ENCODE measurements around the gene CCL24. TPM values are rescaled to one million over a fixed set of nuclear protein-coding genes. Genes with fewer than 3 reads are reported as not detected.

Gene CCL24
- total and polyA plus RNA-seq, 7 donors: 24.4 to 32.8 (median 25.2) TPM; not detected in 4

GRCh38 chr7:75804004-75804403, 9.6 kb downstream of the CCL24 start:
- Histone ChIP-seq H3K4me1 (no peaks in the 10 kb centered on the region), H3K27me3 (no peaks in the 10 kb centered on the region), H3K27ac (no peak overlapping the region), H3K4me3 (no peak overlapping the region), H3K9me3 (peaks cover 5 to 18% (median 9%) of the 10 kb centered on the region in 4 donors), H3K36me3 (no peaks in the 10 kb centered on the region)
- intact Hi-C loops (cut with DNase I): no loop called here
- DNase-seq: no peak
- WGBS, 2 donors: 80 to 86% methylated on average over 2 of the region's 2 CpGs
- TF ChIP-seq EP300 (IDR thresholded peaks at IDR 0.05): no peak
- no peak for TF ChIP-seq POLR2A (IDR thresholded peaks at IDR 0.05)
- TF ChIP-seq POLR2AphosphoS5 (IDR thresholded peaks at IDR 0.05): no peak
- TF ChIP-seq CTCF (IDR thresholded peaks at IDR 0.05): no peak

DNA sequence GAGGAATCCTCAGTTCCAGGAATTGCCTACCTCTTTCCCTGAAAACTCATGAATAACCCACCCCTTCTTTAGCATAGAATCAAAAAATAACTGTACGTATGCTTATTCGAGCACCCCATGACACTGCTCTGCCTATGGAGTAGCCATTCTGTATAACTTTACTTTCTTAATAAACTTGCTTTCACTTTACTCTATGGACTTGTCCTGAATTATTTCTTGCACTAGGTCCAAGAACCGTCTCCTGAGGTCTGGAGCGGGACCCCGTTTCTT, 11.1 kb downstream of the CCL24 start:
- TF ChIP-seq POLR2AphosphoS5 (IDR thresholded peaks at IDR 0.05) (no peak), CTCF (IDR thresholded peaks at IDR 0.05) (no peak), POLR2A (IDR thresholded peaks at IDR 0.05) (no peak), EP300 (IDR thresholded peaks at IDR 0.05) (no peak)
- H3K27me3 ChIP-seq: no peaks in the 10 kb centered on the region
- H3K4me3 ChIP-seq: no peak overlapping the region
- H3K36me3 ChIP-seq: no peaks in the 10 kb centered on the region
- DNase-seq: no peak
- no peak overlapping the region for H3K27ac ChIP-seq
- WGBS, 2 donors: 91 to 93% methylated on average over 5 of the region's 5 CpGs
- intact Hi-C loops (cut with DNase I): no loop called here
- no peaks in the 10 kb centered on the region for H3K4me1 ChIP-seq
- H3K9me3 ChIP-seq: peaks cover 5 to 15% (median 9%) of the 10 kb centered on the region in 4 donors

DNA sequence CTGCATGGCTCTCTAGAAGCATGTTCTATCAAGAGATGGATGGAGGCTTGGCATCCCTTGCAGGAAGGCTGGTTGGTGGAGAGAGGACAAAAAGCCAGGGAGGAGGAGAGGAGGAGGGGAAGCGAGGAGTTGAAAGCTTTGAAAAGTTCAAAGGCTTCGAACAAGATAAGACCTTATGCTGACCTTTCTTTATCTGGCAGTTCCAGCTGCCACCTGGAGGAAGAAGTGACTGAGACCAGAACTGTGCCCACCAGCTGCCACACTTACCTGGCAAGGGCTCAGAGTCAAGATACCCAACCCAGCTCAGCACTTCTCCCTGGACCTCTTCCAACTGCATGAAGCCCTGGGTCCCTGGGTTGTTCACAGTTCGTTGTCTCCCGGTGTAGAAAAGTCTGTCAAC, 14.8 kb downstream of the CCL24 start:
- intact Hi-C loops (cut with DNase I): no loop called here
- Histone ChIP-seq H3K36me3 (no peaks in the 10 kb centered on the region), H3K27ac (no peak overlapping the region), H3K4me1 (no peaks in the 10 kb centered on the region), H3K27me3 (no peaks in the 10 kb centered on the region), H3K4me3 (no peak overlapping the region), H3K9me3 (no peaks in the 10 kb centered on the region)
- TF ChIP-seq EP300 (IDR thresholded peaks at IDR 0.05) (no peak), CTCF (IDR thresholded peaks at IDR 0.05) (no peak), POLR2A (IDR thresholded peaks at IDR 0.05) (no peak), POLR2AphosphoS5 (IDR thresholded peaks at IDR 0.05) (no peak)
- WGBS, 2 donors: 15 to 53% methylated on average over 4 of the region's 4 CpGs
- no peak for DNase-seq

DNA sequence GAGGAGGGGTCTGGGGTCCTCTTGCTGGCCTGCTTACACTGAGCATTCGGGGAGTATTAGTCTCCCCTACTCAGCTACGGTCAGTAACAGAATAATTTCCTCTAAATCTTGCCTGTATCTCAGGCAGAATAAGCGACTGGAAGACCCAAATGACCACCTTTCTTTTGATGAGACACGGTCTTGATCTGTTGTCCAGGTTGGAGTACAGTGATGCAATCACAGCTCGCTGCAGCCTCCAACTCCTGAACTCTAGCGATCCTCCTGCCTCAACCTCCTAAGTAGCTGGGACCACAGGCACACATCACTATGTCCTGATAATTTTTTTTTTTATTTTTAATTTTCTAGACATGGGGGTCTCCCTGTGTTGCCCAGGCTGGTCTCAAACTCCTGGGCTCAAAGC, 17.2 kb downstream of the CCL24 start:
- TF ChIP-seq POLR2AphosphoS5 (IDR thresholded peaks at IDR 0.05) (no peak), POLR2A (IDR thresholded peaks at IDR 0.05) (no peak), CTCF (IDR thresholded peaks at IDR 0.05) (no peak), EP300 (IDR thresholded peaks at IDR 0.05) (no peak)
- Histone ChIP-seq H3K27me3 (no peaks in the 10 kb centered on the region), H3K4me3 (no peak overlapping the region), H3K9me3 (no peaks in the 10 kb centered on the region), H3K4me1 (peaks cover 0 to 9% (median 6%) of the 10 kb centered on the region in 4 donors), H3K36me3 (no peaks in the 10 kb centered on the region), H3K27ac (peak overlapping the region in 2 of 4 donors; percentile 26 to 33)
- 89 to 90% methylated on average over 6 of the region's 6 CpGs for whole genome bisulfite sequencing, 2 donors
- no peak for DNase-seq
- intact Hi-C loops (cut with DNase I): no loop called here

GRCh38 chr7:75795831-75796285, 17.7 kb downstream of the CCL24 start:
- H3K27me3 ChIP-seq: no peaks in the 10 kb centered on the region
- no peak for TF ChIP-seq POLR2A (IDR thresholded peaks at IDR 0.05)
- peak; percentile 37 to 77 (median 54) for TF ChIP-seq POLR2AphosphoS5 (IDR thresholded peaks at IDR 0.05)
- TF ChIP-seq EP300 (IDR thresholded peaks at IDR 0.05): peak in 1 of 4 donors; percentile 68
- TF ChIP-seq CTCF (IDR thresholded peaks at IDR 0.05): no peak
- intact Hi-C loops (cut with DNase I): no loop called here
- H3K4me3 ChIP-seq: no peak overlapping the region
- H3K9me3 ChIP-seq: no peaks in the 10 kb centered on the region
- WGBS, 2 donors: 48 to 56% methylated on average over 9 of the region's 9 CpGs
- H3K4me1 ChIP-seq: peaks cover 0 to 13% (median 8%) of the 10 kb centered on the region in 4 donors
- peak; percentile 81 for DNase-seq
- no peaks in the 10 kb centered on the region for H3K36me3 ChIP-seq
- peak overlapping the region in 3 of 4 donors; percentile 18 to 45 (median 44) for H3K27ac ChIP-seq
